HG02870 (cell line): ENCODE results near the gene HOXB9.

Source experiments
- ATAC-seq: cut with Tn5 transposase; IDR thresholded peaks from one replicate; pipeline ENCODE4 v1.9.1; 2021; ENCODE audit warnings: mild to moderate bottlenecking, moderate library complexity; ENCODE audit not compliant: unreplicated experiment

Gene HOXB9

GRCh38 chr17:48625495-48626244 is 488 bp downstream of the HOXB9 start:
- no peak for ATAC-seq

DNA sequence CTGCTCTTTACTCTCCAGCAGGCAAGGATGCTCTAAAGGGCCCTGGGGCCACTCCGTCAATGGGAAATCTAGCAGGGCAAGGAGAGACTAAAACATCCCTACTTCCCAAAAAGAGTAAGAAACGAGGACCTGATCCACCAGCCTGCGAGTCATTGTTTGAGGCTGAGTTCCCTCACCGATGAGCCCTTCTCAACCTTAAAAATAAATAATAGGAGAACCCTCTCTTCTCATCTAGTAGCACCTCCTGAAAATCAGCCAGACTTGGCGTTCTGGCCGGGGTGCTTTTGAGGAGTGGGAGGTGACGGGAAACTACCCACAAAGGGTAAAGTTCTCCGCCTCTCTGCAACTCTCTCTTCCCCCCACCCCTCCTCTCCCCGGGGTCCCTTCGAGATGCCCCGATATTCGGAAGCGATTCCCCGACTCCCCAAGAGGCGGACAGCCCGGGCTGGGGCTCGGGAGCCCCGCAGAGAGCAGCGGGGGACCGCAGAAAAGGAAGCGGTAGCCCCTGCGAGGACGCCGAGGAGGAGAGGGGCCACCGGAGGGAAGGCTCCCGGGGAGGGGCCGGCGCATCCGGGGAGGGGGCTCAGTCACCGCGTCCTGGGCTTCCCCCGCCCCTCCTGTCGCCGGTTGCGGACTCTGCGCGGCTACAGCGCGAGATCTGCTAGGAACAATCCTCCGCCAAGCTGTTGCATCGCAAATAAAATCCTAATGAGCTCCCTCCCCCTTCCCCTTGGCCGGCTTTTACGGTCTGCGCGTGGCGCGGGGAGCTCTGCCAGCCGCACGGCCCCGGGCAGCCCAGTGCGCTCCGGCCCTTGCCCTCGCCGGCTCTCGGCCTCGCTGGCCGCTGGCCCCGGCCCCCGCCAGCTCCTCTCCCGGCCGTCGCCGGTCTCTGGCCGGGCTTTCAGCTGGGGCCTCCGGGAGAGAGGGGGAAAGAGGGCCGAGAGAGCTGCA is 1.3 kb downstream of the HOXB9 start:
- ATAC-seq: no peak

- no peak for ATAC-seq
Observed at GRCh38 chr17:48624118-48624517, 2.0 kb downstream of the HOXB9 start.

- no peak for ATAC-seq
Observed at GRCh38 chr17:48623583-48623982, 2.6 kb downstream of the HOXB9 start.

DNA sequence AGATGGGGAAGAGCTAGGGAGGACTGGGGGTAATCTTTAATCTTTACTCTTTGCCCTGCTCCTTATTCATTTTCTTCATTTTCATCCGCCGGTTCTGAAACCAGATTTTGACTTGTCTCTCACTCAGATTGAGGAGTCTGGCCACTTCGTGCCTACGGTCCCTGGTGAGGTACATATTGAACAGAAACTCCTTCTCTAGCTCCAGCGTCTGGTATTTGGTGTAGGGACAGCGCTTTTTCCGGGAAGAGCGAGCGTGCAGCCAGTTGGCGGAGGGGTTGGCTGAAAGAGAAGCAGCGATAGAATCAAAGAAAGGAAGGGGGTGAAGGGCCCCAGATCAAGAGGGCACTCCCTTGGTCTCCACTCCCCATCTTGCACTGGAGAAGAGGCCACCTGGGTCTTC is 3.3 kb downstream of the HOXB9 start:
- ATAC-seq: no peak

- ATAC-seq: no peak
Observed at GRCh38 chr17:48621410-48622392, 4.5 kb downstream of the HOXB9 start.

DNA sequence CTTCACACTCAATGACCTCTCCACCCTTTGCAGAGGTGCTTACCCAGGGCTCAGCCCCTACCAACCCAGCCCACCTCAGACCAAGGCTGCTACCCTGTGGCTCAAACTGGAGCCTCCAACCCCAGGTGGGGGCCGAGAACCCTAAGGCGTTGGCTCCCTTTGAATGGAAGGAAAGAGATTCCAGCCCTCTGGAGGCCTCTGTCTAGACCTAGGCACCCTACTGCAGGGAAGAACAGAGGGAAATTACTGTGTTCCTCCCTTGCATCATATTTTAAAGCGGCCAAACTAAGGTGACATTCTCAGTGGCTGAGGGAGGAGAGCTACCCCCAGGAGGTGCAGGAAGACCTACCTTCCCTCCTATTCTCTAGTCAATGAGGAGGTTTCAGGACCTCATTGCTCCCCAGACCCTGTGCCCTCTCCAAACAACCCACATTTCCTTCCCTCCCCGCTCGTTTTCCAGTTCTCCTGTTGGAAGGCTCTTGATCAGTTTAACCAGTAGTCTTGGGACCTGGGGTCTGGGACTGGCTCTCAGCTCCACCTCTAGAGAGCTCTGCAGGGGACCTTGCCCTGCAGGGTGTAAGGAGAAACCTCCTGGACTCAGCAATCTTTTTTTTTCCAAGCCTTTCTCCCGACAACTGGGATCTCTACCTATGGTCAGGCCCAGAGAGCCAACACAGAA is 5.6 kb downstream of the HOXB9 start:
- no peak for ATAC-seq

DNA sequence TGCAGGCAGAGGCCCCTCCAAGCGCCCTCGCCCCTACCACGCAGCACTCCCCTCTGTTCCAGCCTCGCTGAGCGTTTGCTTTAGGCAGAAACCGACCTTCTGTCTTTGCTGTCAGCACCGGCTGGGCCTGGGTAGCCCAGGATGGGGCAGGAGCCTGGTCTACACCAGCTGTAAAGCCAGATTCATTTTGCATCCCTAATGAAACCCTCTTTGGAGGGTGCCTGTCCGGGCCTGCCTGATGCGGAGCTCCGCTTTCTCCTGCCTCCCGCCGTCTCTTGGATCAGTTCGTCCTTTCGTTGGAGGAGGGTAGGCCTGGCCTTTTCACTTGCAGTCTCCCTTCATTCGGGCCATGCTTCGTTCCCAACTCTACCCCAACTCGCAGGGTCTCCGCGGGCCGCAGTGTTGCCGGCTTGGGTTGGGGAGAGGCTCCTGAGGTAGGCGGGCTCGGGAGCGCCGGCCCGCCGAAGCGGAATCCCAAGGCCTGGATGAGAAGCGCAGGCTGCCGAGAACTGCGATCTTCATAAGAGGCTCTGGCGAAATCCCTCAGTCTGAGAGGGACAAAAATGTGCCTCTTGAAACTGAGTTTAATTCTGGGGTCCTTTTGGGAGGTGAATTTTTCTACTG is 6.2 kb downstream of the HOXB9 start:
- ATAC-seq: no peak

- ATAC-seq: no peak
Observed at GRCh38 chr17:48618256-48618896, 7.8 kb downstream of the HOXB9 start.

GRCh38 chr17:48617471-48618255 is 8.5 kb downstream of the HOXB9 start:
- ATAC-seq: no peak

- ATAC-seq: no peak
Observed at GRCh38 chr17:48616717-48617470, 9.3 kb downstream of the HOXB9 start.

GRCh38 chr17:48615963-48616716 is 10.0 kb downstream of the HOXB9 start:
- no peak for ATAC-seq

DNA sequence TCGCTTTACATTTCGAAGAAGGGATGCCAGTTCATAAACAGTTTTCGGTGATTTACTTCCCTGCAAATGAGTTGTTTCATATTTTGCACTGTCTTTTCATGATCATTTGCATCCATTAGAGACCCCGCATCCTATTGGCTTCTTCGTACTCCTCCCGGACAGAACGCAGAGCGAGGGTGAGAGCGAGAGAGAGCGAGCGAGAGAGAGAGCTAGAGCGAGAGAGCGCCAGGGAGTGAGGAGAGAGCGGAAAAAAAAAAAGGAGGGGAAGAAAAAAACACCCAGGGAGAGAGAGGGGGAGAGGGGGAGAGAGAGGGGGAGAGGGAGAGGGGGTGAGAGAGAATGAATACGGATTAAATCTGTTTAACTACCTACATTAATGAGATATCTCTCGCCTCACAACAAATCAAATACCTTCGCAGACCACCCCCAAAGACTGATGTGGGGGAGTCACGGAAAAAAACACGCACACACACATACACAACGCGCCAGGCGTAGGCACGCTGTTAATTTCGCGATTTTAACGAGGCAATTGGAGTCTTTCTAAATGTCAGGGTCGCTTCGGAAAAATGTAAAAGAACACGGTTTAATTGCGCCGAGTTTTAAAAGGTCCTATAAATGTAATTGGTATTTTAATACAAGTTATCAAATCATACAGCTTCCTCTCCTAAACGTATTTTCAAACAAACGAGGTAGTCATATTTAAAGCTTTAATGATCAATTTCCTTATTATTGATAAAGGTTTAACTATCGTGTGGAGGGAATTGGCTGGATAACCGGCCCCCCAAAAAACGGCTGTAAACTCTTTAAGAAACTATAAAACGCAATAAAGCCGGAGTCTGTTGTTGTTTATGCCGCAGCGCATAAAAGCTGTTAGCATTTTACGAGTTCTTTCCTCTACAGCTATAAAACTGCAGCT is 10.9 kb downstream of the HOXB9 start, which contains the start of gene HOXB8:
Gene HOXB8 (minus strand): TSS at position 246 of the 916 bp plus-strand sequence. CDS start 588 bp downstream, outside the sequence.
- ATAC-seq: no peak

DNA sequence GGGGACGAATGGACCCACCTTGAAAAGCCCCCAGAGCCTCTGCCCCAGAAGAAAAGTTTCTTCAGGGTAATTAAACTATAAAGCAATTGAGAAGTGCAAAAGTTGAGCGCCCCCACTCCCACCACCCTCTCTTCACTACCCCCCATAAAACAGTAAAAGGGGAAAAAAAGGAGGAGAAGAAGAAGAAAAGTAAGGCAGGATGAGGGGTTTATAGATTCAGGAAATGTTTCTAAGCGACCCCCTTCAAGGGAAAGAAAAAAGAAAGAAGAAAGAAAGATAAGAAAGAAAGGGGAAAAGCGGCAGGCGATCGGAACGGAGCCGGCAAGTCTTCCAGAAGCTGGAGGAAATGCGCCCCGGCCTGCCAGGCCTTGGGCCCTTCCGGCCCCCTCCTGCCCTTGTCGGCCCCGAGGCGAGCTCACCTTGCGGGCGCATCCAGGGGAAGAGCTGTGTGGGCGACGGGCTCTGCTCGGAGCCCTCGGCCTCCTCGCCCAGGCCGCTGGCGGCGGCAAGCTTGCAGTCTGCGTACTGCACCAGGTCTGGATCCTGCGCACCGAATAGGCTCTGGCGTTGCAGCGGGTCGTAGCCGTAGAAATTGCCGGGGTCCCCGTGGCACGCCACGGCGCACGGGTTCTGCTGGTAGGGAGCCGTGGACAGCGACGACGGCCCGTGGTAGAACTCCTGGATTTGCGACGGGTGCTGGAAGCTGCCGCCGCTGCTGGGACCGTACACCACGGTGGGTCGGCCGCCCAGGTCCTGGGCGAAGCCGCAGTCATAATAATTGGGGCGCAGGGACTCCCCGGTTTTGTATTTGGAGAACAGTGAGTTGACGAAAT is 12.1 kb downstream of the HOXB9 start:
- no peak for ATAC-seq
